LNCAP (cell line): ENCODE data around the gene DAAM1.

ENCODE experiments used
- CTCF ChIP-seq: fragments of 450-650 bp; IDR thresholded peaks from 2 replicates; pipeline ENCODE4 v1.5.1; 2017; ENCODE audit warnings: mild to moderate bottlenecking

Gene DAAM1

GRCh38 chr14:59363531-59364226, 175.2 kb downstream of the DAAM1 start:
- no peak for TF ChIP-seq CTCF

GRCh38 chr14:59370158-59370742, 181.8 kb downstream of the DAAM1 start:
- TF ChIP-seq CTCF, result no peak

GRCh38 chr14:59371771-59372170, 183.3 kb downstream of the DAAM1 start:
- no peak for TF ChIP-seq CTCF

GRCh38 chr14:59374048-59374447, 185.6 kb downstream of the DAAM1 start:
- no peak for TF ChIP-seq CTCF

GRCh38 chr14:59376686-59377085, 188.2 kb downstream of the DAAM1 start:
- no peak for TF ChIP-seq CTCF

- TF ChIP-seq CTCF, result no peak
Observed at GRCh38 chr14:59377491-59377890, 189.0 kb downstream of the DAAM1 start.

- no peak for TF ChIP-seq CTCF
Observed at GRCh38 chr14:59377991-59378601, 189.6 kb downstream of the DAAM1 start.
